Measurements from ENCODE around the gene SPATS1. TPM values are rescaled to one million over a fixed set of nuclear protein-coding genes. Genes with fewer than 3 reads are reported as not detected.
A peak's percentile ranks its signal among the peaks of the same experiment; 100 is the strongest.

The SPATS1 gene, protein sequence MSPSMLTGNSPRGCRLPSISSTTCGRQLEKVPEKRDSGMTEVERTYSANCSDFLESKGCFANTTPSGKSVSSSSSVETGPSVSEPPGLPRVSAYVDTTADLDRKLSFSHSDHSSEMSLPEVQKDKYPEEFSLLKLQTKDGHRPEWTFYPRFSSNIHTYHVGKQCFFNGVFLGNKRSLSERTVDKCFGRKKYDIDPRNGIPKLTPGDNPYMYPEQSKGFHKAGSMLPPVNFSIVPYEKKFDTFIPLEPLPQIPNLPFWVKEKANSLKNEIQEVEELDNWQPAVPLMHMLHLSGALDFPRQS
- not detected for polyA plus RNA-seq (ENCODE audit: insufficient read length in 12 of 12)
- long read RNA-seq, donor 1: 0 reads
- long read RNA-seq, donor 2: 0 reads
- long read RNA-seq, donor 3: 0 reads
- long read RNA-seq, donor 4: 0 reads
- long read RNA-seq, donor 5: 0 reads
- long read RNA-seq, donor 6: 0 reads
- long read RNA-seq, donor 7: 0 reads
- long read RNA-seq, donor 8: 0 reads
- long read RNA-seq, donor 9: 0 reads
- long read RNA-seq, donor 10: 0 reads
- long read RNA-seq, donor 11: 0 reads

DNA sequence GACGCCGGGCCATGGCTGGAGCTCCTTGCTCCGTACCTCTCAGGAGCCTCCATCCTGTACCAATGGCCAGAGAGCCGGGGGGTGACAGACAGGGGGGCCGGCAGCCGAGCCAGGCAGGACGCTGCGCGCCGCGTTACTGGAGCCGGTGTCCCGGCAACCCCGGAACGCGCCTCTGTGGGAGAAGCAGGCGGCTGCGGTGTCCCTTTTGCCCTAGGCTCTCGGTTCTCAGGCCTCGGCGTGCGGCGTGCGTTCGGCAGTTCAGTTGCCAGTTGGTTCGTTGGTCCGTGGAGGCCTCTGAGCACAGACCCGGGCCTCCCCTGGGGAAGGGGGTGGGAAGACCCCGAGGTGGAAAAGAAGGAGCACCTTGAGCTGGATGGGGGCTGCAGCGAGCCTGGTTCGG lies at the start of gene SPATS1:
TSS of gene SPATS1 (plus strand) at position 162 of the 400 bp plus-strand sequence. CDS start 446 bp downstream, outside the sequence.
- DNase-seq: no peak

DNA sequence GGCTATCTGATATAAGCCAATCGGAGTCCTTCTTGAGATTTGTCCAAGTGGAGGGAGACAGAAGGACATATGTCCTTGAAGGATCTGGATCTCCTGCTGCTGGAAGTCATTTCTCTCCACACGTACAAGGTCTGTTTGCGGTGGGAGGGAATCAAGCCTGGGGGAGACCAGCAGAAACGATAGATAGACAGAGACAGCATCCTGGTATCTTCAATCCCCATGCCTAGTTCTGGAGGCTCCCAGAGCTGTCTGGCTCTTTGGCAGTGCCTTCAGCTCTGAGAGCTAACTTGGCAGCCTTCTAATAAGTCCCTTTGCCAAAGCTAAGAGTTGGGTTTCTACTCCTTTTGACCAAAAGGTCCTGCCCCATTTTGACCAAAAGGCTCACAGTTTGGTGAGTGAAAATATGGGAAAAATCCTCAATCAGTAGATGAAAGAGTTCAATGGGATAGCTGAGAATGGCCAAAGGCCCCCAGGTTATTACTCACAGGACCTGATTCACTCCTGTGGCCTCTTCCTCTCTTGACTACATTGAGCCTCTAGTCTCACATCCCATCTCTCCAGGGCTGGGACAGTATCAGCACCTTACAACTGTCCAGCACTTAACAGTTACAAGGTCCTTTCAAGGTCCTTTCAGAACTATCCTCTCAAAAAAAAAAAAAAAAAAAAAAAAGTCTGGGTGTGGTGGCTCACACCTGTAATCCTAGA lies 49.6 kb upstream of the SPATS1 start:
- DNase-seq: no peak

DNA sequence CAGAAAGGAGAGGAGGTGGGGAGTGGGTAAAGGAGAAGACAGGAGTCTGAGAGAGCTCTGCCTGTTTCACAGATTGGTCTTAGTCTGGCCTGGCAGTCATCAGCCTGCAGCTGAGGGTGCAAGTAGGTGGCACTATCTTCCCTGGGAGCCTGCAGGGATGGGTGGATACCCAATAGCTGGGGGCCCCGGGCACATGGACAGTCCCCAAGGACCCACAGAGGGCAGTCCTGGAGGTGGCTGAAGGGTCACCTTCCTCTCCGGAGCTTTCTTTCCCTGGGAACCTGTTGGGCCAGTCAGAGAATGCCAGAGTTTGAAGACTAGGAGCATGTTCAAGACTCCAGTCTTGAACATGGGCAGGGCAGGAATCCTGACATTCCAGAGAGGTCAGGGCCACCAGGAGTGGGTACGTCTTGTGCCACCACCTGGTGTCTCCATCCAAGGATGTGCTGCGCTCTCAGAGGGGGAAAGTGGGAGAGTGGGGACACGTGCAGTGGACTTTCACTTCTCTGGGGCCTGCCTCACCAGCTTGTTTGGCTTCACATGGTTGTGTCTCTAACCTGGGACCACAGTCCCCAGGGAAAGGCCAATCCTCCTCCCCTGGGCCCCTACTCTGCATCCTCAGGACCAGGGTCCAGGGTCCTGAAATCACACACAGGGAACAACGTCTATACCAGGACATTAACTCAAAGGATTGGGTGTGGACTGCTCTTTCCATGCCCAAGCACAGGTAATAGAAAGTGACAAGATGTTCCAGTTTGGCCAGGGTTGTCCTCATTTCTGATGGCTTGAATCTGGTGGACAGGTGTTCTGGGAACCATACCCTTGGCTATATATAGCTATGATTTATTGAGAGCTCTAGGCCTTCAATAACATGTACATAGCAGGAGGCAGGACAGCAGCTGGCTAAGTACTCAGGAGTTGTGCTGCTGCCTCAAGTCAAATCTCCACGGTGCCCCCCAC lies 47.3 kb upstream of the SPATS1 start:
- DNase-seq: no peak

DNA sequence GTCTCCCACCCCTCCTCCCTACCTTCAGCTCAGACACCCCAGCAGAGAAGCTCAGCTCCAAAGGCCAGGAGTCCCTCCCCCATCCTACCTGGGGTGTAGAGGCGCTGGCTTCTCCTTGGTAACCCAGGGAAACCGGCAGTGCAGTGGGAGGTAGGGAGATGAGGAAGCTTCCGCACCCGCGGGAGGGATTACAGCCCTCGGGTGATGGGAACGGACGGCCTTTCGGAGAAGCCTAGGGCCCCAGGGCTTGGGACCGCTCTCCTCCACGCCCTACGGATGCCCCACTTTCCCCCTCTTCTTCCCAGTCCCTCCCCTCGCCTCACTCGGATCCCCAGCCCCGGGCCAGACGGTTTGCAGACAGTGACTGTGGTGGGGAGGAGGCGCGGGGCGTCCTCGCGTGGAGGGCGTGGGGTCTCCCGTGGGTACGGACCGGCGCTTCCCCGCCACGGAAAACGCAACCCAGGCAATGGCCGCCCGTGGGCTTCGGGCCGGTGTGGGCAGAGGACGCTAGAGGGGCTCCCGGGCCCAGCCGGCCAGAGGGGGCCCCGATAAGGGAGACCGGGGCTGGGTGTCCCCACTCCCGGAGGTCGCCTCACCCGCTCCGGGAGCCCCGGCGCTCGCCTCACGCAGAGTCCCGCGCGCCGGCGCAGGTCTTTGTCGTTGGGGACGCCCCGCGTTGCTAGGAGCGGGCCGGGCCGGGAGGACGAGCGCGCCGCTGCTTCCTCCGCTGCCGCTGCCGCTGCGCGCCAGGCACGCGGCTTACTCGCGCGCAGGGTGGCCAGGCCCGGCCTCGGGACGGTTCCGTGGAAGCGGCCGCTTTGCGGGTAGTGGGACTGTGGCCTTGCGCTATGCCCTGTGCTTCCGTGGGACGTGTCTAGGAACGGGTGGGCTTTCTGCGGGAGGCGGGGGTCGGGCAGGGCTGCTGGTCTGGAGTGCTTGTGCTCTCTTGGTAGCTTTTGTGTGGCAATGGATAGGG lies 45.1 kb upstream of the SPATS1 start:
- DNase-seq: peak; percentile 16

DNA sequence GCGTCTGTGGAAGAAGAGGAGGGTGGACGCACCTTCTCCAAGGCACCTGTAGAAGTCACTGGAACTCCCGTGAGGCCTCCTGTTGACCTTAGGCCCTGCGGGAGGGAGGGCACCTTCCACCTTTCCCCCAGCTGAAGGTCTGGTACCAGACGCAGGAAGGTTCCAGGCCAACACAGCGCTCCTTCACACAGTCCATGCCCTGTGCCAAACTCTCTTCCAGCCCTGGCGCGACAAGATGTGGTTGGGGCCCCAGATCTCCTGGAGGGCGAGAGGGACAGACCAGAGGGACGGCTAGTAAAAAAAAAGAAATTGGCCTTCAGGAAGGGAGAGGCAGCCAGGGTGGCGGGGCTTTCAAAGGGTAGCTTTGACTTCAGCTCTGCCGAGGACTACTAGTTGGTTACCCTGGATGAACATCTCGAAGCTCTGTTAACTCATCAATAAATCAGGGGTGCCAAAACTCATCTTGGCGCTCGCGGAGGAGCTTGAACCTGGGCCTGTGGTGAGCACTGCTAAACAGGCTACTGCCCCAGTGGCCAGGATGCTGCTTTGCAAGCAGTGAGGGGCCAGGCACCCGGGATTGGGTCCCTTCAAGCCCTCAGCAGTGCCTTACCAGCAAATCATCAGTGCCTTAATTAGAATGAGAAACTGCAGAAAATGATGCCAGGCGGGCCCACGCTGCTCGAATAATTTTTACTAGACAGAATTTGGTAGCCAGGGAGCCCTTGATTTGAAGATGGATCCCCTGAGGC lies 44.2 kb upstream of the SPATS1 start:
- no peak for DNase-seq

DNA sequence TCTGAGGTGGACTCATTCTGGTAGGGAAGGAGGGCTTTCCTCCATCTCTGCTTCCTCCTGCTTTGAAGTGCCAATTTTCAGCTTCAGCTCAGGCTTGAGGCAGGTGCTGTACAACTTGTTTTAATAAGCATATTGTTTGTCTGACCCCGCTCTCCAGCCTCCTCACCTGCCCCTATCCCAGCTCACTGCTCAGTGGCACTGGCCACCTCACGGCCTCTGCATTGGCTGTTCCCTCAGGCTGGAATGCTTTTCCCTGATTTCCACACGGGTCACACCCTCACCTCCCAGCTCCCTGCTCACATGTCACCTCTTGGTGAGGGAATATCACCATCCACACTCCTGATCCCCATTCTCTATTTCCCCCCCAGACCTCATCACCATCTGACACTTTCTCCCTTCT lies 43.6 kb upstream of the SPATS1 start:
- DNase-seq: no peak

DNA sequence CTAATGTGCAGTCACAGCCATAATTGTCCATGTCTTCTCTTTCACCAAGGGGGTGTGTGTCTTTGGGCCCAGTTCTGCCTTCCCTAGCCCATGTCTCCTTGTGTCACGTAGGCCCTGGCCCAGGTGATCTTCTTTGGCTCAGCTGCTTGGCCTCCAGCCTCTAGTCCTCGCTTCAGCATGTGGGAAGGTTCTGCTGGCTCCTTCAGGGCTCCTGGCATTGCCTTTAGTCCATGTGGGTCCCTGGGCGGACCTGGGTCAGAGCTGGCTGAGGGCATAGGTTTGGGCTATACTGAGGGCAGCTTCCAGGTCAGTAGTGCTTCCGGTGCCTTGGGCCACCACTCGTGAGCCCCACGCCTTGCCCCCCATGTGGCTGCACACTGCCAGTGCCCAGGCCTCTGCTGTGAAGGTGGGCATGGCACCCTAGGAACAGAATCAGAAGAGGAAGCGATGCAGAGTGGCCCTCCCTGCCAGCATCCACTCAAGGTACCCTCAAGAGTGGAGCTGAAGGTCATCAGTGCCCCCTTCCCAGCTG lies 42.1 kb upstream of the SPATS1 start:
- no peak for DNase-seq

DNA sequence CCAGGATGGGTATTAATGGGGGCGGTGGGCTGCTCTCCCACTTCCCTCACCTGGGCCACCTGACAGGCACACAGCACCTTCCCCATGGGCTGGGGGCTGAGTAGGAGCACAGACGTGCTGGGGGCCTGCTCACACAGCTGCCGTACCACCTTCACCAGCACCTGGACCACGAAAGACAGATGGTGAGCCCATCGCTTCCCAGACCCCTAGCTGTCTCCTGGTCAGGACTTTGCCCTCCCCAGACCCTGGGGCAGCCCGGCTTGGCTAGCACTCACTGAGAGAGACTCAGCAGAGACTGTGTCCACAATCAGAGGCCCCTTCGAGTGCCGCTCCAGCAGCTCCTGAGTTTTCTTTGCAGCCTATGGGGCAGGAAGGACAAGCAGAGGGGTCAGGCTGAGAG lies 41.3 kb upstream of the SPATS1 start:
- DNase-seq: no peak

DNA sequence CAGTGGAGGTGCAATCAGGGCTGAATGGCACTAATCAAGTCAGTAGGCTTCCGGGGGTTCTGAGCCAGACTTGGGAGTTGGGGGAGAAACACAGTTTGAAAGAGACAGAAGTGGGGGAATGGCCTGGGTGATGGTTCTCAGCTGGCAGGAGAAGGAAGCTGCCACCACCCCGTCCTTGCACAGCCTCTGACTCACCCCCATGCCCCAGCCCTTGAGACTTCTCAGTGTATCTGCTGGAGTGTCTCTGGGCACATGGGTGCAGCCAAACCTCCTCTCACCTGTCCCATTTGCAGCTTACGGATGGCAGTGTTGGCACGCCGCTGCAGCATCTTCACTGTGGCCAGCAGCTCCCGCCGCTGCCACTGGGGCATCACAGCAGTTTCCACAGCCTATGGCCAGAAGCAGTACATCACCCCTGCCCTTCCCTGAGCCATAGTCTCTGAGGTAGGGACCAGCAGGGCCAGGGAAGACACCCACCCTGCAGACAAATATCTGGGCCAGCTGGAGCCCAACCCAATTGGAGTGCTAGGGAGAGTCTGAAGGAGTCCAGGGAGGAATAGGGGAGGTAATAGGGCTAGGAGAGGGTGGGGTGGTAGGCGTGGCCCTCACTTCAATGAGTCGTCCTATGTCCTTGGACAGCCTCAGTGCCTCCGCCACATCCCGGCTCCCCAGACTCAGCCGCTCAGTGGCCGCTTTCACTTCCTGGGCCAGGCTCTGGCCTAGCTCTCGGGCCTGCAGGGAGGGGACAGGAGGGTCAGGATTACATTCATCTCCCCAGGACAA lies 40.5 kb upstream of the SPATS1 start:
- DNase-seq: no peak

DNA sequence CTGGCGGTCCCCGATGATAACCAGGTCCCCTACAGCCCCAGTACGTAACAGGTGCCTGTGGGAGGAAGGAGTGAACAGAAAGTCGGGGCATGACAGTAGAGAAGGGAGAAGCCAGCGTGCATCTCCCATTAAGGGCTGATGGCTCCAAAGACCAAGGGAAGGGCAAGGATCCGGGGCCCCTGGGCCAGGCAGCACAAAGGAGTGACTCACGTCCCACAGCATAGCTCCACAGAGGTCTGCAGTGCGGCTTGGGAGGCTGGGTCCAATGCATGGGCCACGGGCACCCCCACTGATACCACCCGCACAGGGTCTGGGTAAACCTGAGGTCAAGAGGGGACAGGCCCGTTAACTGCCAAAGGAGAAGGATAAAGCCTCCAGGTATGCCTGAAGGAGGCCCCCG lies 39.6 kb upstream of the SPATS1 start:
- no peak for DNase-seq

DNA sequence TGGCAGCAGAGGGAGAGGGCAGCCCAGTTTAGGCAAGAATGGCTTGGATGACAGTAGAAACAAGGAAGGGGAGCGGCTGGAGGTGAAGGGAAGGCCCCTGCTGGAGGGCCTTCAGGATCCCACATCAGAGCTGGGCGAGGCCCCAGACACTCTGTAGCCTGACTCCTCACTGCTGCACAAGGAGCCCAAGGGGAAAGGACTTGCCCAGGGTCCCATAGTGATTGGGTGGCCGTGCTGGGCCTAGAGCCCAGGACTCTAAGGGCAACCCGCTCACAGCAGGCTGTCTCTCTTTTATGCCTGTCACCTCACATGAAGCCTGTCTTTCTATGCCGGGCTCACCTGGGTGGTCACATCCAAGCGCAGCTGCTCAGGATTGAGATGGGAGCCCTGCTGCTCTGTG lies 38.6 kb upstream of the SPATS1 start:
- DNase-seq: no peak

DNA sequence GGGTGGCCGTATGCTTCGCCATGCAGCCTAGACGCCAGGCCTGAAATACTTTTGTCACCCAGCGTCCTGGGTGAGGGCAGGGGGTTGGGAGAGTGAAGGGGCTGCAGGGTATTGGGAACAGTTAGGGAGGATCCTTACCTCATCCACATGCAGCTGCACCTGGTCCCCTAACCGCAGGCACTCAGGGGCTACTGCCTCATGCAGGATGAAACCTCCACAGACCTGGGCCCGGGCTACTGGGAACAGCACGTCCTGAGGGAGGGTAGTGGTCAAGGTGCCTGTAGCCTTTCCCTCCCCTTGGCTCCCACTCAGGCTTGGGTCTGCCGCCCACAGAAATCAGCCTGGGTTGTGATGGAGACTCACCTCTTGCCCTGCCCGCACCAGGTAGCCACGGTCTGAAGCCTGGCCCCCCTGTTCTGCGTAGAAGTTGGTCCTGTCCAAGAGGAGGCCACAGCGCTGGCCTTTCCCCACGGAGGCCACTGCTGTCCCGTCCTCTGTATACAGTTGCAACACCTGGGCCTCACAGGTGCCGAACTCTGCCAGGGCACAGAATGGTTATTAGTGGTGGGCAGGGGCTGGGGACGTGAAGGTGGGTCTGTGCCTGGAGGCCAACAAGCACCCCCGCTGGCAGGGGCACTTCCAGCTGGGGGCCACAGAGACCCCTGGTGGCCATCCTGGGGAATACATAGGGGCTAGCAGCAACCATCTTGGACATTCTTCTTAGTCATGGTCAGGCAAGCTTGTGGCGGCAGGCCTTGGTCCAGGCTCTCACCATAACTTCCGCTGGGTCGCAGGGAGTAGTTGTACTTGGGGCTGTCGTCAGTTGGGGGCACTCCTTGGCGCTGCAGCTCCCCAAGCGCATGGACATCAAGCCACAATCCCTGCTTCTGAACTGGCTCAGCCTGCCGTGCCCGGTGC lies 37.9 kb upstream of the SPATS1 start:
- DNase-seq: no peak

DNA sequence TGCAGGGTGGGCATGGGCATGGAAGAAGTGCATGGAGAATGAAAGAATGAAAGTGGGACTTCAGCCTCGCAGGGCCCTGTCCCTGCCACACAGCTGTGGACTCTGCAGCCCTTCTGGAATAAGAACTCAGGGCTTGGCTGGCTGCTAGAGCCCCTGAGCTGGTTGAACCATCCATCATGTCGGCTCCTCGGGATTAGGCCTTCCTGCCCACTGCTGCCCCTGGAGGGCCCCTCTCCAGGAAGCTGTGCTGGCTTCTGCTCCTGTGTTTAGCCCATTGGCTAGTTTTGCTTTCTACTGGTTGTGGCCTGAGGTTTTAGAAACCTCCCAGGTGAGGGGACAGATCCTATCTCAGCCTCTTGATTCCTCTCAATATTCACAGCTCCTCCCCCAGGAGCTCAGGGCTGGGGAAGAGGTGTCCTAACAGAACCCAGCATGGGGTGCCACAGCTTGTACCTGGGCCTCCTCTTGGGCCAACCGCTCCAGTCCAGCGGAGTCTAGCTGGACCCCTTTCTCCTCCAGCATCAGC lies 37.2 kb upstream of the SPATS1 start:
- DNase-seq: no peak

DNA sequence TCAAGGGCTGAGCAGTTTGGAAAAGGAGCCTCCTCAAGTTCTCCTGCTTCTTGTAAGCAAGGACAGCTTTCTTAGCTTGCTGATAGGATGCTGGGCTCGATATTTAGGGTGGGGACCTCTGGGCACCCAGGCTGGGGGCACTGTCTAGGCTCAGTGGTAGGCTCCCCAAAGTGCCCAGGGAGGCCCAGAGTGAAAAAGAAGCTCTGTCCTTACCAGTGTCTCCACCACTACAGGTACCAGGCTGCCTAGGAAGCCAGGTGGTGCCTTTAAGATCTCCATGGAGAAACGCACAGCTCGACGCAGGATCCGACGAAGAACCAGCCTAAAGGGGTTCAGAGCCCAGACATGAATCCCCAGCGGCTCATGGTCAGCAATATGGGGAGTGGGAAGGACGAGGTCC lies 35.7 kb upstream of the SPATS1 start:
- DNase-seq: no peak

DNA sequence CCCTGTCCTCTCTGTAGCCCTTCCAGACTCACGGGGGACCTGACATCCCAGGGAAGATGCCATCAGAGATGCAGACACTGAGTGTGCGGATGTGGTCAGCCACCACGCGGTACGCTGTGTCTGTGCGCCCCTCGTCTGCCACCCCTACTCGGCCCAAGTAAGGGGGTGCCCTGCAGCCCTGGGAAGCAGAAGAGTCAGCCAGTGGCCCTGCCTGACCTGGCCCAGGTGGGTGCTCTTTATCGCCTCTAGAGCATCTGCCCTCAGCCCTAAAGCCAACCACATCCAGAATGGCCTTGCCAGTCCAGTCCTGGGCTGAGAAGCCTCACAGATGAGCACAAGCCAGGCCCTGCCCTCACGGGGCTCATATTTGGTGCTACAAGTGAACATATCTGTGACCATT lies 35.2 kb upstream of the SPATS1 start:
- DNase-seq: no peak

DNA sequence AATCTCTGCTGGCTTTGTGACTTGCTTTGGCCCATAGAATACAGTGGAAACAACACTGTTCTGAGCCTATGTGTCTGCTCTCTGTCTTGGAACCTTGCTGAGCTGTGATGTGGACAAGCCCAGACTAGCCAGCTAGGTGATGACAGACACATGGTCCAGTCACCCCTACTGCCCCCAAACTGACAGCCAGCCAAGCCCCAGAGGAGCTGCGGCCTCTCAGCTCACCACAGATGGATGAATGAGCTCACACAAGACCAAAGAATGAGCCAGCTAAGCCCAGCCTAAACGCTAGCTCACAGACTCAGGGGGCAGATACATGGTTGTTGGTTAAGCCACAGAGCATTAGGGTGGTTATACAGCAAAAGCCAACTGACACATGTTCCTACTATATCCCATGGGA lies 33.4 kb upstream of the SPATS1 start:
- DNase-seq: no peak

DNA sequence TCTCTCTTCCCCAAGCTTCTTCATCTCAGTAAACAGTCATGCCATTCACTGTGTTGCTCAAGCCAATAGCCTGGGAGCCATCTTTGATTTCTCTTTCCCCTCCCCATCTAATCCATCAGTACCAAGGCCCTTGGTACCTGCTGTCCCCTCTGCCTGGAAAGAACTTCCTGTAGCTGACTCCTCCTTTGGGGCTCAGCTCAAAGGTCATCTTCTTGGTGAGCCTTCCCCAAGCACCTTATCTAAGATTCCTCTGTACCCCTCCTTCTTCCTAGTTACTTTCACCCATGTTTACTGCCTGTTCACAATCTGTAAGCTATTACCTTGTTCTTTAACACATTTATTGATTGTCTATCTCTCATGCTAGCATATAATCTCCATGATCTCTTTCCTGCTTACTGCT lies 32.8 kb upstream of the SPATS1 start:
- no peak for DNase-seq

Measured in muscle of arm (tissue), 14 donors.